ENCODE data around the gene PRDM15.

PRDM15 gene

GRCh38 chr21:41805643-41806042 is 73.5 kb downstream of the PRDM15 start:
- no peak for TF ChIP-seq TAF1 (IDR thresholded peaks at IDR 0.05; ENCODE audit: low read depth, low read length)
- no peak for TF ChIP-seq POU2F2 (IDR thresholded peaks at IDR 0.05; ENCODE audit: low read depth, low read length)
- no peak for TF ChIP-seq POLR2AphosphoS5 (IDR thresholded peaks at IDR 0.05; ENCODE audit: low read depth, low read length)
- no peak for TF ChIP-seq SPI1 (IDR thresholded peaks at IDR 0.05; ENCODE audit: low read depth, low read length)
- TF ChIP-seq PAX5 (IDR thresholded peaks at IDR 0.05; ENCODE audit: insufficient read depth, low read length, severe bottlenecking): no peak
- TF ChIP-seq POLR2A (IDR thresholded peaks at IDR 0.05; ENCODE audit: low read depth, low read length): no peak
- FAIRE-seq: no peak
- no peak for DNase-seq (ENCODE audit: insufficient read length, low spot score)

GRCh38 chr21:41805038-41805437 is 74.1 kb downstream of the PRDM15 start:
- FAIRE-seq (no peak), DNase-seq (ENCODE audit: insufficient read length, low spot score) (no peak)
- TF ChIP-seq TAF1 (IDR thresholded peaks at IDR 0.05; ENCODE audit: low read depth, low read length): no peak
- TF ChIP-seq POU2F2 (IDR thresholded peaks at IDR 0.05; ENCODE audit: low read depth, low read length): no peak
- TF ChIP-seq POLR2AphosphoS5 (IDR thresholded peaks at IDR 0.05; ENCODE audit: low read depth, low read length): no peak
- no peak for TF ChIP-seq SPI1 (IDR thresholded peaks at IDR 0.05; ENCODE audit: low read depth, low read length)

- no peak for TF ChIP-seq SPI1 (IDR thresholded peaks at IDR 0.05; ENCODE audit: low read depth, low read length)
- TF ChIP-seq POLR2A (IDR thresholded peaks at IDR 0.05; ENCODE audit: low read depth, low read length): no peak
- TF ChIP-seq POLR2AphosphoS5 (IDR thresholded peaks at IDR 0.05; ENCODE audit: low read depth, low read length): no peak
- no peak for FAIRE-seq
These were observed 74.8 kb downstream of the PRDM15 start for GRCh38 chr21:41804381-41804780.

GRCh38 chr21:41803316-41803715 is 75.8 kb downstream of the PRDM15 start:
- no peak for DNase-seq (ENCODE audit: insufficient read length, low spot score)
- TF ChIP-seq POLR2A (IDR thresholded peaks at IDR 0.05; ENCODE audit: low read depth, low read length): no peak
- no peak for TF ChIP-seq TAF1 (IDR thresholded peaks at IDR 0.05; ENCODE audit: low read depth, low read length)
- TF ChIP-seq POLR2AphosphoS5 (IDR thresholded peaks at IDR 0.05; ENCODE audit: low read depth, low read length): no peak
- TF ChIP-seq PAX5 (IDR thresholded peaks at IDR 0.05; ENCODE audit: insufficient read depth, low read length, severe bottlenecking): no peak
- no peak for TF ChIP-seq POU2F2 (IDR thresholded peaks at IDR 0.05; ENCODE audit: low read depth, low read length)
- no peak for TF ChIP-seq SPI1 (IDR thresholded peaks at IDR 0.05; ENCODE audit: low read depth, low read length)
- FAIRE-seq: no peak

More at GRCh38 chr21:41804381-41804780, 74.8 kb downstream of the PRDM15 start:
- DNase-seq (ENCODE audit: insufficient read length, low spot score): no peak

GRCh38 chr21:41802684-41803083 is 76.5 kb downstream of the PRDM15 start:
- no peak for DNase-seq (ENCODE audit: insufficient read length, low spot score)
- no peak for FAIRE-seq
- no peak for TF ChIP-seq TAF1 (IDR thresholded peaks at IDR 0.05; ENCODE audit: low read depth, low read length)
- TF ChIP-seq POU2F2 (IDR thresholded peaks at IDR 0.05; ENCODE audit: low read depth, low read length): no peak
- no peak for TF ChIP-seq POLR2AphosphoS5 (IDR thresholded peaks at IDR 0.05; ENCODE audit: low read depth, low read length)
- TF ChIP-seq POLR2A (IDR thresholded peaks at IDR 0.05; ENCODE audit: low read depth, low read length): no peak
- no peak for TF ChIP-seq SPI1 (IDR thresholded peaks at IDR 0.05; ENCODE audit: low read depth, low read length)
- no peak for TF ChIP-seq PAX5 (IDR thresholded peaks at IDR 0.05; ENCODE audit: insufficient read depth, low read length, severe bottlenecking)

- no peak for DNase-seq (ENCODE audit: insufficient read length, low spot score)
- TF ChIP-seq PAX5 (IDR thresholded peaks at IDR 0.05; ENCODE audit: insufficient read depth, low read length, severe bottlenecking): no peak
- TF ChIP-seq SPI1 (IDR thresholded peaks at IDR 0.05; ENCODE audit: low read depth, low read length): no peak
- TF ChIP-seq POLR2A (IDR thresholded peaks at IDR 0.05; ENCODE audit: low read depth, low read length): no peak
- TF ChIP-seq POU2F2 (IDR thresholded peaks at IDR 0.05; ENCODE audit: low read depth, low read length): no peak
- no peak for TF ChIP-seq POLR2AphosphoS5 (IDR thresholded peaks at IDR 0.05; ENCODE audit: low read depth, low read length)
- no peak for TF ChIP-seq TAF1 (IDR thresholded peaks at IDR 0.05; ENCODE audit: low read depth, low read length)
- no peak for FAIRE-seq
These were observed 77.0 kb downstream of the PRDM15 start for GRCh38 chr21:41802198-41802584.

- no peak for TF ChIP-seq POU2F2 (IDR thresholded peaks at IDR 0.05; ENCODE audit: low read depth, low read length)
- TF ChIP-seq TAF1 (IDR thresholded peaks at IDR 0.05; ENCODE audit: low read depth, low read length): no peak
- TF ChIP-seq SPI1 (IDR thresholded peaks at IDR 0.05; ENCODE audit: low read depth, low read length): no peak
- DNase-seq (ENCODE audit: insufficient read length, low spot score) (no peak), FAIRE-seq (no peak)
These were observed 77.6 kb downstream of the PRDM15 start for GRCh38 chr21:41801321-41802197.

GRCh38 chr21:41800425-41801320 is 78.5 kb downstream of the PRDM15 start:
- FAIRE-seq (no peak), DNase-seq (ENCODE audit: insufficient read length, low spot score) (no peak)

GRCh38 chr21:41799763-41800162 is 79.4 kb downstream of the PRDM15 start:
- no peak for DNase-seq (ENCODE audit: insufficient read length, low spot score)
- no peak for FAIRE-seq
- TF ChIP-seq POLR2AphosphoS5 (IDR thresholded peaks at IDR 0.05; ENCODE audit: low read depth, low read length): no peak
- no peak for TF ChIP-seq POLR2A (IDR thresholded peaks at IDR 0.05; ENCODE audit: low read depth, low read length)
- TF ChIP-seq PAX5 (IDR thresholded peaks at IDR 0.05; ENCODE audit: insufficient read depth, low read length, severe bottlenecking): no peak
- TF ChIP-seq SPI1 (IDR thresholded peaks at IDR 0.05; ENCODE audit: low read depth, low read length): no peak
- no peak for TF ChIP-seq TAF1 (IDR thresholded peaks at IDR 0.05; ENCODE audit: low read depth, low read length)
- TF ChIP-seq POU2F2 (IDR thresholded peaks at IDR 0.05; ENCODE audit: low read depth, low read length): no peak

More at GRCh38 chr21:41800425-41801320, 78.5 kb downstream of the PRDM15 start:
- no peak for TF ChIP-seq POLR2A (IDR thresholded peaks at IDR 0.05; ENCODE audit: low read depth, low read length)
- TF ChIP-seq PAX5 (IDR thresholded peaks at IDR 0.05; ENCODE audit: insufficient read depth, low read length, severe bottlenecking): no peak
- TF ChIP-seq TAF1 (IDR thresholded peaks at IDR 0.05; ENCODE audit: low read depth, low read length): no peak
- no peak for TF ChIP-seq POLR2AphosphoS5 (IDR thresholded peaks at IDR 0.05; ENCODE audit: low read depth, low read length)
- TF ChIP-seq SPI1 (IDR thresholded peaks at IDR 0.05; ENCODE audit: low read depth, low read length): no peak
- TF ChIP-seq POU2F2 (IDR thresholded peaks at IDR 0.05; ENCODE audit: low read depth, low read length): no peak

Measured in GM12891 (cell line).